Heart right ventricle (tissue), 16 donors: Measurements from ENCODE around the gene ZFX. TPM values are rescaled to one million over a fixed set of nuclear protein-coding genes. Genes with fewer than 3 reads are reported as not detected.

Experiments used
- ATAC-seq, 8 donors: fragments of 200-7000 bp; cut with Tn5 transposase; one replicate each; pipeline ENCODE4 v1.9.1; 2020; ENCODE audit warnings: mild to moderate bottlenecking in 8 of 8, moderate library complexity in 8 of 8, moderate number of reproducible peaks in 1 of 8
- DNase-seq, 2 donors: peaks; one replicate each; pipeline ENCODE4 v3.0.0-alpha.2; 2020
- H3K27ac ChIP-seq, 10 donors: fragments of 200-600 bp; sonication (generic) in 2 of 10; one replicate each; pipeline versions ENCODE4 v1.5.0 to v1.8.0; 2020 to 2022; ENCODE audit warnings: mild to moderate bottlenecking in 3 of 10
- H3K27me3 ChIP-seq, 7 donors: fragments of 200-600 bp; one replicate each; pipeline ENCODE4 v1.8.0; 2021 to 2022; ENCODE audit warnings: mild to moderate bottlenecking in 2 of 7
- H3K36me3 ChIP-seq, 9 donors: fragments of 200-600 bp; sonication (generic) in 1 of 9; one replicate each; pipeline versions ENCODE4 v1.5.0 to v1.8.0; 2020 to 2022; ENCODE audit warnings: mild to moderate bottlenecking in 2 of 9
- H3K4me1 ChIP-seq, 9 donors: fragments of 200-600 bp; sonication (generic) in 1 of 9; one replicate each; pipeline versions ENCODE4 v1.5.0 to v1.8.0; 2020 to 2022; ENCODE audit warnings: mild to moderate bottlenecking in 4 of 9
- H3K4me3 ChIP-seq, 10 donors: fragments of 200-600 bp; sonication (generic) in 2 of 10; one replicate each; pipeline versions ENCODE4 v1.5.0 to v1.8.0; 2020 to 2022; ENCODE audit warnings: mild to moderate bottlenecking in 7 of 10, moderate library complexity in 2 of 10
- H3K9me3 ChIP-seq, 11 donors: fragments of 200-600 bp in 10 of 11; sonication (generic) in 2 of 11; one replicate each; pipeline versions ENCODE4 v1.5.0 to v1.8.0; 2013 to 2022; ENCODE audit warnings: mild to moderate bottlenecking in 2 of 11, control low read depth in 1 of 11, moderate library complexity in 1 of 11
- CTCF ChIP-seq, 9 donors: fragments of 200-600 bp; sonication (generic) in 2 of 9; IDR thresholded peaks; one replicate each; pipeline versions ENCODE4 v1.5.0 to v1.8.0; 2021 to 2022; ENCODE audit warnings: antibody characterized with exemption in 9 of 9, mild to moderate bottlenecking in 5 of 9, moderate library complexity in 1 of 9
- WGBS, 2 donors: extraction: QIAGEN DNeasy Blood & Tissue Kit; methylation state at CpG; one replicate each; pipeline ENCODE4 v1.1.7; 2013; ENCODE audit warnings: inconsistent platforms in 1 of 2; 5-methylcytosine and 5-hydroxymethylcytosine counted together
- intact Hi-C, 10 donors: fragments of 100-400 bp; cut with DNase I; formaldehyde crosslinking; loops; one replicate each; pipeline versions ENCODE4 v1.11.1 to v1.14.2; 2022
- polyA plus RNA-seq, 2 donors: library from polyadenylated mRNA; stranded (reverse); fragments of 200-250 nt; gene quantifications; one replicate each; pipeline ENCODE4 v1.2.3, GENCODE V29; 2013
- total RNA-seq, 10 donors: library from RNA; stranded (reverse); fragmentation: NEBNext Ultra II Directional in 3 of 10; extraction: Animal tissue kit (Norgen Biotek cat#: 25700) in 3 of 10; gene quantifications; one replicate each; pipeline versions ENCODE4 v1.2.1 to v1.2.4, GENCODE V29; 2021 to 2023
- donor health status: Arrhythmogenic right ventricular cardiomyopathy.
- donor health status: ischemic (EF 13 %, LVEDD 7.1; RV severe dilation, severe dysfunction).
- donor health status: healthy with polysubstance abuse.
- donor health status: DM: no; HTN: yes; CAD: no.
- donor health status: DM: no; HTN: no; CAD: no.
- donor health status: ischemic (EF 25% LVEDD 6.9; RV normal size, moderate dysfunction).
- donor health status: ischemic (EF 25% LVEDD 5.7; RV mildly dilated, moderate dysfunction).
- donor health status: healthy.
- donor health status: DM: yes; HTN: yes; CAD: no.
- donor health status: Ischemic cardiomyopathy.
- donor health status: ischemic (EF 35%, LVEDD 5.7; RV mildly dilated, moderate dysfunction).
- donor health status: nonischemic (EF 11% LVEDD 7.7; RV severe dilation, severe dysfunction).
- donor health status: DM: yes; HTN: yes; CAD: no.
- donor health status: PGD.
- donor health status: ischemic (EF 29% LVEDD 5.4; RV normal size, mild dysfunction).
- donor health status: nonischemic (EF 23%, LVEDD 6.1; RV moderate dilation, normal function).

The ZFX gene
- total and polyA plus RNA-seq, 12 donors, result 3.2 to 57.6 (median 37.1) TPM

DNA sequence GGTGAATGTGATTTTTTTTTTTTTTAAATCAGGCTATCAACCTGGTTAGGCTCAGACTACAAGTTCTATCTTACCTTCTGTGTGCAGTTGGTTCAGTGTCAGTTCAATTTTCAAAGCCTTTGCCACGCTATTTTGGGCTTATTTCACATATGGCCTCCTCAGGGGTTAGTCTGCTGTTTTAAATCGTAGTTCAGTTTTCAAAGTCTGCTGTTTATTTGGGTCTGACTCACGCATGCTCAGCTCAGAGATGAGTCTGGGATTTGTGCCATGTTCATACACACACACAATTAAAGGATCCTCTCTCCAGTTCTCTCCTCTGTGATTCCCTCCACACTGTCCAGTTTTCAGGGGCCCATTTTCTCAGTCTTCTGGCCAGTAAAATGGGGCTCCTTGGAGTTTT lies 32.3 kb upstream of the ZFX start:
- no peaks in the 10 kb centered on the region for H3K36me3 ChIP-seq
- H3K4me3 ChIP-seq, result peak overlapping the region in 2 of 10 donors; percentile 14 to 24
- TF ChIP-seq CTCF (IDR thresholded peaks at IDR 0.05), result no peak
- no peaks in the 10 kb centered on the region for H3K9me3 ChIP-seq
- intact Hi-C loops, result no loop called here
- ATAC-seq (peak in 7 of 8 donors; percentile 34 to 81 (median 68)), DNase-seq (peak in 1 of 2 donors; percentile 15)
- 15 to 41% methylated on average over 3 of the region's 3 CpGs for WGBS, 2 donors
- H3K27me3 ChIP-seq, result peaks cover 0 to 24% (median 0%) of the 10 kb centered on the region in 7 donors
- H3K4me1 ChIP-seq, result peaks cover 0 to 4% (median 0%) of the 10 kb centered on the region in 9 donors
- peak overlapping the region in 4 of 10 donors; percentile 16 to 41 (median 35) for H3K27ac ChIP-seq

DNA sequence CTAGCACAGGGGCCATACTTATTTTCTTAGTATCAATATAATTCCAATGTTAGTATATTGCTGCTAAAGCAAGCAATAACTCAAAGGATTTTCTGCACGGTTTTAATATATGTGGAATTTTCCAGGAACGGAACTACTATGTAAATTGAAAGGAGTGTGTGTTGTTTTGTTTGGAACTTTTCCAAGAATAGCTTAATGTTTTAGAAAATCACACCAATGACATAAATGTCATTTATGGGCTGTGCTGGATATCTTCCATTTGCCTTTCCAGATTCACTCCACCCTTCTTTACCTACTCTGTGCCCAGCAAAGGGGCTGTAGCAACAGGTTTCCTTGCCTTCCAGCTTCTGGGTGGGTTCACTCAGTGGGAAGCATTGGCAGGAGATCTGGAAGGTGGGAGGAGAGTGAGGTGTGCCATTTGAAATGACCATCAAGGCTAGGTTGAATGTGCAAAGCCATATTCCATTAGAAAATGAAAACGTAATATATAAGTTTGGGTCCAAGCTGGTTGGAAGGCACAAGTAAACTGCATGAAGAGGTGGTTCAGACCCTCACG lies 25.2 kb upstream of the ZFX start:
- intact Hi-C loops, result no loop called here
- no peaks in the 10 kb centered on the region for H3K36me3 ChIP-seq
- no peak overlapping the region for H3K27ac ChIP-seq
- H3K4me1 ChIP-seq, result no peaks in the 10 kb centered on the region
- DNase-seq (no peak), ATAC-seq (no peak)
- TF ChIP-seq CTCF (IDR thresholded peaks at IDR 0.05), result no peak
- peaks cover 0 to 47% (median 0%) of the 10 kb centered on the region in 7 donors for H3K27me3 ChIP-seq
- 57 to 62% methylated on average over 4 of the region's 4 CpGs for WGBS, 2 donors
- no peaks in the 10 kb centered on the region for H3K9me3 ChIP-seq
- no peak overlapping the region for H3K4me3 ChIP-seq

- TF ChIP-seq CTCF (IDR thresholded peaks at IDR 0.05), result no peak
- Histone ChIP-seq H3K4me3 (no peak overlapping the region), H3K27me3 (peaks cover 0 to 47% (median 0%) of the 10 kb centered on the region in 7 donors), H3K27ac (no peak overlapping the region), H3K4me1 (no peaks in the 10 kb centered on the region), H3K9me3 (no peaks in the 10 kb centered on the region), H3K36me3 (no peaks in the 10 kb centered on the region)
- ATAC-seq (no peak), DNase-seq (no peak)
- WGBS, 2 donors, result 69 to 70% methylated on average over 8 of the region's 8 CpGs
- intact Hi-C loops, result no loop called here
These were observed 24.4 kb upstream of the ZFX start for GRCh38 chrX:24125028-24125612.

GRCh38 chrX:24131476-24131875 lies 18.1 kb upstream of the ZFX start:
- H3K36me3 ChIP-seq, result no peaks in the 10 kb centered on the region
- no peaks in the 10 kb centered on the region for H3K9me3 ChIP-seq
- ATAC-seq (no peak), DNase-seq (no peak)
- no peak overlapping the region for H3K4me3 ChIP-seq
- peaks cover 0 to 55% (median 0%) of the 10 kb centered on the region in 7 donors for H3K27me3 ChIP-seq
- no peaks in the 10 kb centered on the region for H3K4me1 ChIP-seq
- no peak overlapping the region for H3K27ac ChIP-seq
- intact Hi-C loops, result loop anchor here in 1 of 10 donors (10.0 kb wide), 1 partner anchor 47 kb away; no protein-coding TSS in a partner anchor
- 95 to 100% methylated on average over 1 of the region's 1 CpG for WGBS, 2 donors
- TF ChIP-seq CTCF (IDR thresholded peaks at IDR 0.05), result no peak
